GM23248 (cell line): ENCODE measurements around the gene C10orf90. TPM values are rescaled to one million over a fixed set of nuclear protein-coding genes. Genes with fewer than 3 reads are reported as not detected.

ENCODE experiments used
- DNase-seq: peaks from one replicate; pipeline ENCODE4 v3.0.0-alpha.2; 2015
- H2AFZ ChIP-seq: fragments of 200-600 bp; sonication (generic); 2 replicates; pipeline ENCODE4 v1.6.1; 2016; ENCODE audit warnings: antibody characterized with exemption
- H3F3A ChIP-seq: fragments of 200-600 bp; sonication (generic); 2 replicates; pipeline ENCODE4 v1.6.1; 2016; ENCODE audit warnings: mild to moderate bottlenecking, antibody characterized with exemption, mixed run types; ENCODE audit not compliant: insufficient read depth
- H3K27ac ChIP-seq: fragments of 200-600 bp; sonication (generic); 2 replicates; pipeline ENCODE4 v1.5.1; 2016; ENCODE audit warnings: mild to moderate bottlenecking
- H3K27me3 ChIP-seq: fragments of 200-600 bp; sonication (generic); replicated peaks from 2 replicates; pipeline ENCODE4 v1.6.1; 2016; ENCODE audit warnings: mild to moderate bottlenecking; ENCODE audit not compliant: insufficient read depth
- H3K36me3 ChIP-seq: fragments of 200-600 bp; sonication (generic); 2 replicates; pipeline ENCODE4 v1.6.1; 2016; ENCODE audit warnings: low read depth, mild to moderate bottlenecking
- H3K4me1 ChIP-seq: fragments of 200-600 bp; sonication (generic); 2 replicates; pipeline ENCODE4 v1.6.1; 2016; ENCODE audit warnings: mild to moderate bottlenecking; ENCODE audit not compliant: insufficient read depth
- H3K4me2 ChIP-seq: fragments of 200-600 bp; sonication (generic); one replicate; pipeline ENCODE4 v1.6.1; 2016; ENCODE audit warnings: mild to moderate bottlenecking; ENCODE audit not compliant: unreplicated experiment
- H3K4me3 ChIP-seq: fragments of 200-600 bp; sonication (generic); 2 replicates; pipeline ENCODE4 v1.5.1; 2016; ENCODE audit warnings: mild to moderate bottlenecking
- H3K79me2 ChIP-seq: fragments of 200-600 bp; sonication (generic); 2 replicates; pipeline ENCODE4 v1.6.1; 2016; ENCODE audit warnings: mild to moderate bottlenecking; ENCODE audit not compliant: insufficient read depth
- H3K9ac ChIP-seq: fragments of 200-600 bp; sonication (generic); 2 replicates; pipeline ENCODE4 v1.6.1; 2016; ENCODE audit warnings: mild to moderate bottlenecking
- H3K9me2 ChIP-seq: fragments of 200-600 bp; sonication (generic); 2 replicates; pipeline ENCODE4 v1.6.1; 2016; ENCODE audit warnings: mixed run types, mild to moderate bottlenecking, moderate library complexity; ENCODE audit not compliant: insufficient read depth
- H3K9me3 ChIP-seq: fragments of 200-600 bp; sonication (generic); one replicate; pipeline ENCODE4 v1.6.1; 2017; ENCODE audit warnings: low read depth
- H4K20me1 ChIP-seq: fragments of 200-600 bp; sonication (generic); 2 replicates; pipeline ENCODE4 v1.6.0; 2016; ENCODE audit not compliant: insufficient read depth
- EZH2 ChIP-seq: fragments of 200-600 bp; sonication (generic); IDR thresholded peaks from 2 replicates; pipeline ENCODE4 v1.6.1; 2018; ENCODE audit warnings: antibody characterized with exemption, mild to moderate bottlenecking; ENCODE audit not compliant: insufficient read depth, poor library complexity, severe bottlenecking
- EZH2phosphoT487 ChIP-seq: fragments of 200-600 bp; sonication (generic); IDR thresholded peaks from 2 replicates; pipeline ENCODE4 v1.6.1; 2018; ENCODE audit warnings: antibody characterized with exemption, moderate library complexity, mild to moderate bottlenecking, low read depth; ENCODE audit not compliant: insufficient read depth
- WGBS, 2 experiments: methylation state at CpG; one replicate each; pipeline ENCODE4 v1.1.6; 2015 to 2017; ENCODE audit warnings: low lambda C conversion rate in 2 of 2, low coverage in 1 of 2; ENCODE audit errors: missing lambda C conversion rate in 2 of 2; 5-methylcytosine and 5-hydroxymethylcytosine counted together
- in situ Hi-C: fragments of 300-500 bp; cut with MboI; formaldehyde crosslinking; loops from 2 replicates; pipeline ENCODE4 v1.15.0; 2020
- polyA plus RNA-seq: library from polyadenylated mRNA; unstranded; fragments of >200 nt; fragmentation: Nextera tagmentation; extraction: Ambion mirVana; gene quantifications from 2 replicates; pipeline ENCODE4 v1.2.1, GENCODE V29; 2016
- total RNA-seq: library from RNA; depleted of rRNA; stranded (reverse); fragments of >200 nt; shearing (Covaris generic); gene quantifications from 2 replicates; pipeline ENCODE4 v1.2.3, GENCODE V29; 2014

C10orf90 gene
- total and polyA plus RNA-seq, 2 experiments from 2014 or later: 0.22 to 0.71 TPM

GRCh38 chr10:126508535-126509040, 161.9 kb downstream of the C10orf90 start:
- H3K36me3 ChIP-seq: no peaks in the 10 kb centered on the region
- H4K20me1 ChIP-seq: no peaks in the 10 kb centered on the region
- H3K4me3 ChIP-seq: no peak overlapping the region
- no peak overlapping the region for H3K27ac ChIP-seq
- H3K79me2 ChIP-seq: no peaks in the 10 kb centered on the region
- no peaks in the 10 kb centered on the region for H3F3A ChIP-seq
- TF ChIP-seq EZH2 (no peak), EZH2phosphoT487 (no peak)
- in situ Hi-C loops: loop anchor here (10.0 kb wide), 1 partner anchor 524 kb away; no protein-coding TSS in a partner anchor
- no peaks in the 10 kb centered on the region for H3K9me2 ChIP-seq
- H3K4me2 ChIP-seq: no peak overlapping the region
- H2AFZ ChIP-seq: no peak overlapping the region
- H3K9ac ChIP-seq: no peak overlapping the region
- H3K27me3 ChIP-seq: peaks cover 9% of the 10 kb centered on the region; the same call in 1 of the 2 replicates
- WGBS, 2 experiments: 65 to 75% methylated on average over 9 of the region's 9 CpGs
- peak; percentile 21 for DNase-seq
- peaks cover 7% of the 10 kb centered on the region; the same call in 1 of the 2 replicates for H3K4me1 ChIP-seq
- H3K9me3 ChIP-seq: no peaks in the 10 kb centered on the region

- no peaks in the 10 kb centered on the region for H4K20me1 ChIP-seq
- H3K79me2 ChIP-seq: no peaks in the 10 kb centered on the region
- in situ Hi-C loops: loop anchor here (10.0 kb wide), 1 partner anchor 520 kb away; no protein-coding TSS in a partner anchor
- WGBS, 2 experiments: 53 to 70% methylated on average over 12 to 16 of the region's 16 CpGs
- peaks cover 41% of the 10 kb centered on the region for H3K4me1 ChIP-seq
- peaks cover 12% of the 10 kb centered on the region for H3F3A ChIP-seq
- H3K9ac ChIP-seq: no peak overlapping the region
- no peaks in the 10 kb centered on the region for H3K9me3 ChIP-seq
- no peak for TF ChIP-seq EZH2
- no peak for TF ChIP-seq EZH2phosphoT487
- no peak overlapping the region for H2AFZ ChIP-seq
- H3K36me3 ChIP-seq: no peaks in the 10 kb centered on the region
- no peaks in the 10 kb centered on the region for H3K9me2 ChIP-seq
- H3K4me2 ChIP-seq: no peak overlapping the region
- no peak overlapping the region for H3K27ac ChIP-seq
- peak; percentile 14 for DNase-seq
- no peak overlapping the region for H3K4me3 ChIP-seq
- no peaks in the 10 kb centered on the region for H3K27me3 ChIP-seq
These were observed 165.8 kb downstream of the C10orf90 start for GRCh38 chr10:126504761-126505112.

GRCh38 chr10:126504063-126504760, 166.3 kb downstream of the C10orf90 start:
- in situ Hi-C loops: loop anchor here (10.0 kb wide), 1 partner anchor 519 kb away; no protein-coding TSS in a partner anchor

GRCh38 chr10:126503392-126504062, 167.0 kb downstream of the C10orf90 start:
- Histone ChIP-seq H3K4me3 (no peak overlapping the region), H3K4me2 (peak overlapping the region; percentile 20), H3K9me2 (no peaks in the 10 kb centered on the region), H3K36me3 (no peaks in the 10 kb centered on the region), H3K27ac (no peak overlapping the region), H3K27me3 (no peaks in the 10 kb centered on the region), H3F3A (peaks cover 12% of the 10 kb centered on the region), H3K9me3 (no peaks in the 10 kb centered on the region), H3K79me2 (no peaks in the 10 kb centered on the region), H4K20me1 (no peaks in the 10 kb centered on the region), H3K9ac (no peak overlapping the region), H3K4me1 (peaks cover 41% of the 10 kb centered on the region), H2AFZ (peak overlapping the region; percentile 2; the same call in 1 of the 2 replicates)
- no peak for DNase-seq
- TF ChIP-seq EZH2phosphoT487 (no peak), EZH2 (no peak)
- 56 to 61% methylated on average over 12 of the region's 12 CpGs for WGBS, 2 experiments
- in situ Hi-C loops: loop anchor here (10.0 kb wide), 1 partner anchor 519 kb away; no protein-coding TSS in a partner anchor

More at GRCh38 chr10:126504063-126504760, 166.3 kb downstream of the C10orf90 start:
- Histone ChIP-seq H3K9ac (no peak overlapping the region), H3K27me3 (no peaks in the 10 kb centered on the region), H3K9me3 (no peaks in the 10 kb centered on the region), H4K20me1 (no peaks in the 10 kb centered on the region), H3K4me1 (peaks cover 41% of the 10 kb centered on the region), H3K9me2 (no peaks in the 10 kb centered on the region), H3K36me3 (no peaks in the 10 kb centered on the region), H3K4me3 (no peak overlapping the region), H3K27ac (no peak overlapping the region), H2AFZ (peak overlapping the region; percentile 2; the same call in 1 of the 2 replicates), H3K79me2 (no peaks in the 10 kb centered on the region), H3K4me2 (peak overlapping the region; percentile 20), H3F3A (peaks cover 12% of the 10 kb centered on the region)
- WGBS, 2 experiments: 42 to 47% methylated on average over 22 to 23 of the region's 23 CpGs
- TF ChIP-seq EZH2phosphoT487 (no peak), EZH2 (no peak)
- peak; percentile 77 for DNase-seq
